Neural progenitor cell (in vitro differentiated cells): ENCODE data around the gene INPP4B.

Experiments
- CTCF ChIP-seq: fragments of 200-600 bp; sonication (generic); IDR thresholded peaks from 2 replicates; pipeline ENCODE4 v1.5.1; 2017; ENCODE audit warnings: antibody characterized with exemption, mild to moderate bottlenecking
- EZH2 ChIP-seq: fragments of 200-600 bp; sonication (generic); IDR thresholded peaks from 2 replicates; pipeline ENCODE4 v1.6.1; 2017; ENCODE audit warnings: antibody characterized with exemption, mild to moderate bottlenecking, moderate library complexity
- EZH2phosphoT487 ChIP-seq: fragments of 200-600 bp; sonication (generic); IDR thresholded peaks from 2 replicates; pipeline ENCODE4 v1.6.1; 2017; ENCODE audit warnings: antibody characterized with exemption

GRCh38 chr4:142092941-142093340, 753.2 kb downstream of the INPP4B start:
- TF ChIP-seq CTCF (no peak), EZH2 (no peak), EZH2phosphoT487 (no peak)
